Spleen (tissue), 11 donors: ENCODE results near the gene NFASC. TPM values are rescaled to one million over a fixed set of nuclear protein-coding genes. Genes with fewer than 3 reads are reported as not detected.

Source experiments
- DNase-seq: peaks from one replicate; pipeline ENCODE4 v3.0.0-alpha.2; 2020
- H3K27ac ChIP-seq, 8 donors: fragments of 200-600 bp; sonication (generic) in 7 of 8; 1 replicate in 4 of 8; 2 replicates in 4 of 8; pipeline versions ENCODE4 v1.5.0 to v1.8.0; 2016 to 2021; ENCODE audit warnings: inconsistent platforms in 4 of 8, mild to moderate bottlenecking in 4 of 8, moderate library complexity in 1 of 8
- H3K27me3 ChIP-seq, 7 donors: fragments of 200-600 bp; sonication (generic) in 6 of 7; replicated peaks in 1 of 7; 1 replicate in 4 of 7; 2 replicates in 3 of 7; pipeline versions ENCODE4 v1.5.0 to v1.8.0; 2016 to 2021; ENCODE audit warnings: inconsistent platforms in 3 of 7, mild to moderate bottlenecking in 1 of 7
- H3K36me3 ChIP-seq, 6 donors: fragments of 200-600 bp; sonication (generic) in 5 of 6; 1 replicate in 4 of 6; 2 replicates in 2 of 6; pipeline versions ENCODE4 v1.5.0 to v1.8.0; 2016 to 2021; ENCODE audit warnings: inconsistent platforms in 2 of 6
- H3K4me1 ChIP-seq, 6 donors: fragments of 200-600 bp; sonication (generic) in 5 of 6; 1 replicate in 3 of 6; 2 replicates in 3 of 6; pipeline versions ENCODE4 v1.5.0 to v1.8.0; 2016 to 2021; ENCODE audit warnings: inconsistent platforms in 3 of 6
- H3K4me3 ChIP-seq, 8 donors: fragments of 200-600 bp; sonication (generic) in 7 of 8; 1 replicate in 4 of 8; 2 replicates in 4 of 8; pipeline versions ENCODE4 v1.5.0 to v1.8.0; 2016 to 2021; ENCODE audit warnings: inconsistent platforms in 4 of 8, mild to moderate bottlenecking in 4 of 8, moderate library complexity in 2 of 8
- H3K9me3 ChIP-seq, 8 donors: fragments of 200-600 bp; sonication (generic) in 7 of 8; 1 replicate in 4 of 8; 2 replicates in 4 of 8; pipeline versions ENCODE4 v1.5.0 to v1.8.0; 2016 to 2021; ENCODE audit warnings: inconsistent platforms in 4 of 8
- POLR2A ChIP-seq, 3 donors: fragments of 450-650 bp; IDR thresholded peaks; one replicate each; pipeline ENCODE4 v1.5.1; 2017; ENCODE audit warnings: antibody characterized with exemption in 3 of 3, mild to moderate bottlenecking in 1 of 3
- POLR2AphosphoS5 ChIP-seq, 3 donors: sonication (generic); formaldehyde crosslinking; IDR thresholded peaks; one replicate each; pipeline ENCODE4 v1.5.1; 2017; ENCODE audit warnings: antibody characterized with exemption in 3 of 3
- WGBS, 5 donors: extraction: QIAGEN DNeasy Blood & Tissue Kit in 3 of 5; methylation state at CpG; one replicate each; pipeline versions ENCODE4 v1.1.5 to v1.1.7; 2013 to 2018; 5-methylcytosine and 5-hydroxymethylcytosine counted together
- intact Hi-C: fragments of 100-400 bp; cut with DNase I; formaldehyde crosslinking; loops from one replicate; pipeline ENCODE4 v1.15.0; 2023; ENCODE audit warnings: low total_unique reads
- polyA plus RNA-seq, 3 donors: library from polyadenylated mRNA; stranded (reverse); fragments of 200-250 nt; gene quantifications; one replicate each; pipeline ENCODE4 v1.2.1, GENCODE V29; 2013
- total RNA-seq, 7 donors: library from RNA; depleted of rRNA in 3 of 7; stranded (reverse); fragments of >200 nt in 3 of 7; fragmentation: NEBNext Ultra II Directional in 4 of 7; extraction: Animal tissue kit (Norgen Biotek cat#: 25700) in 4 of 7; gene quantifications; one replicate each; pipeline versions ENCODE4 v1.1.0 to v1.2.1, GENCODE V29; 2016 to 2021
- TF ChIP-seq, protein P1 (sequence below), 11 experiments: fragments of 200-600 bp in 7 of 11; fragments of 450-650 bp in 4 of 11; sonication (generic) in 4 of 11; IDR thresholded peaks in 8 of 11; conservative IDR thresholded peaks in 3 of 11; 1 replicate in 7 of 11; 2 replicates in 4 of 11; pipeline versions ENCODE4 v1.4.0 to v1.8.0; 2016 to 2021; ENCODE audit warnings: antibody characterized with exemption in 11 of 11, inconsistent platforms in 4 of 11, mild to moderate bottlenecking in 1 of 11
- donor health status: healthy with polysubstance abuse.
- donor health status: DM: no; HTN: no; CAD: no; lungs with moderate emphysema.
- donor health status: DM: no; HTN: no; CAD: no.
- donor health status: Bipolar disorder and iron deficiency.
- donor health status: healthy.
- donor health status: DM: no; HTN: no; CAD: no.
- donor health status: DM: yes; HTN: yes; CAD: no.

NFASC gene
- total and polyA plus RNA-seq, 10 donors = 2.8 to 60.3 (median 23.1) TPM

DNA sequence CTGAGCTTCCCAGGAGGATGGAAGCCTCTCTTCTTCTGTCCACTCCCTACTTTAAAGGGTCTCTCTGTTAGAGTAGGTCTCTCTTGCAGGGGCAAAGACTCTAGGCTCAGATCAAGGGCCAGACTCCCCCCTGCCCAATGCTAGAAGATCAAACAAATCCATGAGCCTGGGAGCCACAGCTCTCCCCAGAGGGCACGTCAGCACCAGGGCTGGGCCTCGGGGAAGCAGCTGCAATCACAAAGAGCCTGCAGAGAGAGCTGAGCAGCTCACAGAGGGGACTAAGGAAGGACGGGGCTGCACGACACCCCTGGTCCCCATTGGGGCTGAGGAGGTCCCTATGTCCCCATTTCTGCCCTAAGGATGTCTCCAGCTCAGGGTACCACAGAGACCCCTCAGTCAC lies 176.2 kb downstream of the NFASC start:
- WGBS, 5 donors = 44 to 74% (median 48%) methylated on average over 4 of the region's 4 CpGs
- Histone ChIP-seq H3K4me3 (no peak overlapping the region), H3K27ac (no peak overlapping the region), H3K27me3 (peaks cover 0 to 64% (median 26%) of the 10 kb centered on the region in 7 donors), H3K9me3 (no peaks in the 10 kb centered on the region), H3K4me1 (peaks cover 0 to 13% (median 8%) of the 10 kb centered on the region in 6 donors), H3K36me3 (no peaks in the 10 kb centered on the region)
- TF ChIP-seq, protein P1, sequence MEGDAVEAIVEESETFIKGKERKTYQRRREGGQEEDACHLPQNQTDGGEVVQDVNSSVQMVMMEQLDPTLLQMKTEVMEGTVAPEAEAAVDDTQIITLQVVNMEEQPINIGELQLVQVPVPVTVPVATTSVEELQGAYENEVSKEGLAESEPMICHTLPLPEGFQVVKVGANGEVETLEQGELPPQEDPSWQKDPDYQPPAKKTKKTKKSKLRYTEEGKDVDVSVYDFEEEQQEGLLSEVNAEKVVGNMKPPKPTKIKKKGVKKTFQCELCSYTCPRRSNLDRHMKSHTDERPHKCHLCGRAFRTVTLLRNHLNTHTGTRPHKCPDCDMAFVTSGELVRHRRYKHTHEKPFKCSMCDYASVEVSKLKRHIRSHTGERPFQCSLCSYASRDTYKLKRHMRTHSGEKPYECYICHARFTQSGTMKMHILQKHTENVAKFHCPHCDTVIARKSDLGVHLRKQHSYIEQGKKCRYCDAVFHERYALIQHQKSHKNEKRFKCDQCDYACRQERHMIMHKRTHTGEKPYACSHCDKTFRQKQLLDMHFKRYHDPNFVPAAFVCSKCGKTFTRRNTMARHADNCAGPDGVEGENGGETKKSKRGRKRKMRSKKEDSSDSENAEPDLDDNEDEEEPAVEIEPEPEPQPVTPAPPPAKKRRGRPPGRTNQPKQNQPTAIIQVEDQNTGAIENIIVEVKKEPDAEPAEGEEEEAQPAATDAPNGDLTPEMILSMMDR (IDR thresholded peaks at IDR 0.05 in 8 of 11, conservative IDR thresholded peaks at IDR 0.05 in 3 of 11) = no peak
- TF ChIP-seq POLR2AphosphoS5 (IDR thresholded peaks at IDR 0.05) = no peak
- no peak for TF ChIP-seq POLR2A (IDR thresholded peaks at IDR 0.05)
- no peak for DNase-seq
- intact Hi-C loops = no loop called here

DNA sequence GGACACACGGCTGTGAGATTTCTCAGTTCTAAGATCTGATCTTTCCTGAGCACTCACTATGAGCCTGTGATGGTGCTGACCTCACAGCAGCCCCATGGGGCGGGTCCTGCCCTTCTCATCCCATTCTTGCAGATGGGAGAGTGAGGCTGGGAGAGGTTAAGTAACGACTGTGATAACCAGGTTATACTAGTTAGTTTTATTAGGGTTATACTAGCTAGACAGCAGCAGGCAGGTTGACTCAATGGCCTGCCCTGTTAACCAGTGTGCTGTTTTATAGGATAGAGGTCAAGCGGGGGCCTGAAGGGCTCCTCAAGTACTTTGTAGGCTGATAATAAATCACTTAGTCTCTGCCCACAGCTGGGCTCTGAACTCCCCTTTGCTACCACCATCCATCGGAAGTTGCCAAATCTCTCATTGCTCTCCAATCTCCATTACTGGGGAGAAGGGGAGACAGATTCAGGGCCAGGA lies 177.1 kb downstream of the NFASC start:
- Histone ChIP-seq H3K27ac (no peak overlapping the region), H3K36me3 (no peaks in the 10 kb centered on the region), H3K27me3 (peaks cover 0 to 62% (median 23%) of the 10 kb centered on the region in 7 donors), H3K9me3 (no peaks in the 10 kb centered on the region), H3K4me3 (no peak overlapping the region), H3K4me1 (peaks cover 0 to 9% (median 5%) of the 10 kb centered on the region in 6 donors)
- TF ChIP-seq, protein P1 (IDR thresholded peaks at IDR 0.05 in 8 of 11, conservative IDR thresholded peaks at IDR 0.05 in 3 of 11) = no peak
- TF ChIP-seq POLR2AphosphoS5 (IDR thresholded peaks at IDR 0.05) (no peak), POLR2A (IDR thresholded peaks at IDR 0.05) (no peak)
- DNase-seq = no peak
- intact Hi-C loops = no loop called here
- 74 to 85% (median 78%) methylated on average over 5 of the region's 5 CpGs for WGBS, 5 donors

DNA sequence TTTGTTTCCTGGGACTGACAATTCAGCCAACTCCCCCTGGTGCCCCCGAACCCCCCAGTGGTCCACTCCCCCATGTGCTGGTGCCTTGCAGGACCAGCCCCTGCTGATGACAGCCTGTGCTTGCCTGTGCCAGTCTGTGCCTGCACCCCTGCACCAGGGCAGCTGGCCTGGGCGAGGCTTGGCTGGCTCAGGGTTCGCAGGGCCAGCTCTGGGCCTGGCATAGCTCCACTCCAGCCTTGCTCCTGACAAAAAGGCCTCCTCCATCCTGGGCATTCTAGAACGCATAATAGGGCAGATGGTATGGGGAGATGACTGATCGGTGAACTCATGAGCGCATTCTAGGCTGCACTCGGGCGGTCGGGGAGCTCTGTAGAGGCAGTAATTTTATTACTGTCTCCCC lies 177.7 kb downstream of the NFASC start:
- WGBS, 5 donors = 84 to 92% (median 89%) methylated on average over 7 to 9 of the region's 9 CpGs
- Histone ChIP-seq H3K36me3 (no peaks in the 10 kb centered on the region), H3K27me3 (peaks cover 0 to 59% (median 17%) of the 10 kb centered on the region in 7 donors), H3K4me1 (peaks cover 0 to 3% (median 0%) of the 10 kb centered on the region in 6 donors), H3K9me3 (no peaks in the 10 kb centered on the region), H3K27ac (no peak overlapping the region), H3K4me3 (no peak overlapping the region)
- intact Hi-C loops = no loop called here
- no peak for DNase-seq
- no peak for TF ChIP-seq POLR2A (IDR thresholded peaks at IDR 0.05)
- TF ChIP-seq POLR2AphosphoS5 (IDR thresholded peaks at IDR 0.05) = no peak

DNA sequence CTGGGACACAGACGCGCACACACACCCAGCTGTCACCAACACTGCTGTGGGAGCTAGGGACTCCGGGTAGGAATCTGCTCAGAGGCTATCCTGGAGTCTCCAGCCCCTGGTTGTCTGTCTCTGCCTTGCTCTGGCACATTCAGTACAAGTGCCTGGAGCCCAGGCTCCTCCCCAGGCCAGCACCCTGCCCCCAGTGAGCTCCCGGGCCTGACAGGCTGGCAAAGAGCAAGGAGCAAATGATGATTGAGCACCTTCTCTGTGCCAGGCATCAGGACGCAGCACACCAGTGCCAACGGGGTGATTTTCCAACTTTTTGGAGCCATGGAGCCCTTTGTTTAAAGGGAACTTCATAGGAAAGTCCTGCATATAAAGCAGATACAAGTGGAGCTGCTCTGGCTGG lies 178.8 kb downstream of the NFASC start:
- Histone ChIP-seq H3K27ac (no peak overlapping the region), H3K4me1 (no peaks in the 10 kb centered on the region), H3K9me3 (no peaks in the 10 kb centered on the region), H3K36me3 (no peaks in the 10 kb centered on the region), H3K27me3 (peaks cover 0 to 56% (median 8%) of the 10 kb centered on the region in 7 donors), H3K4me3 (no peak overlapping the region)
- 64 to 81% (median 70%) methylated on average over 6 of the region's 6 CpGs for WGBS, 5 donors
- DNase-seq = no peak
- TF ChIP-seq, protein P1 (IDR thresholded peaks at IDR 0.05 in 8 of 11, conservative IDR thresholded peaks at IDR 0.05 in 3 of 11) = no peak
- no peak for TF ChIP-seq POLR2AphosphoS5 (IDR thresholded peaks at IDR 0.05)
- TF ChIP-seq POLR2A (IDR thresholded peaks at IDR 0.05) = no peak
- intact Hi-C loops = no loop called here
